BE2C (cell line): ENCODE results near the gene ZFP30.

Experiments used
- DNase-seq: peaks from one replicate; pipeline ENCODE4 v3.0.0-alpha.2; 2020
- H3K27me3 ChIP-seq: fragments of 250-450 bp; sonication (Bioruptor Pico); 2 replicates; pipeline ENCODE4 v1.5.1; 2020; ENCODE audit warnings: mild to moderate bottlenecking
- H3K36me3 ChIP-seq: fragments of 250-450 bp; sonication (Bioruptor Pico); 2 replicates; pipeline ENCODE4 v1.5.1; 2020; ENCODE audit warnings: mild to moderate bottlenecking
- H3K4me1 ChIP-seq: fragments of 250-450 bp; sonication (Bioruptor Pico); 2 replicates; pipeline ENCODE4 v1.5.1; 2020
- H3K4me3 ChIP-seq: 2 replicates; pipeline ENCODE4 v1.5.1; 2011; ENCODE audit warnings: low read depth, low read length
- H3K9me3 ChIP-seq: fragments of 250-450 bp; sonication (Bioruptor Pico); 2 replicates; pipeline ENCODE4 v1.5.1; 2020
- CTCF ChIP-seq: IDR thresholded peaks from 2 replicates; pipeline ENCODE4 v1.5.1; 2012; ENCODE audit warnings: mild to moderate bottlenecking, low read depth, low read length

The ZFP30 gene

GRCh38 chr19:37654118-37654517 is 1.1 kb downstream of the ZFP30 start:
- TF ChIP-seq CTCF = no peak
- Histone ChIP-seq H3K4me1 (no peaks in the 10 kb centered on the region), H3K36me3 (no peaks in the 10 kb centered on the region), H3K27me3 (no peaks in the 10 kb centered on the region), H3K4me3 (peak overlapping the region; percentile 87), H3K9me3 (no peaks in the 10 kb centered on the region)
- DNase-seq = no peak

- H3K4me1 ChIP-seq = no peaks in the 10 kb centered on the region
- TF ChIP-seq CTCF = no peak
- no peak for DNase-seq
- peaks cover 8% of the 10 kb centered on the region for H3K9me3 ChIP-seq
- H3K4me3 ChIP-seq = no peak overlapping the region
- no peaks in the 10 kb centered on the region for H3K27me3 ChIP-seq
- peaks cover 16% of the 10 kb centered on the region for H3K36me3 ChIP-seq
Observed at GRCh38 chr19:37635076-37636056, 19.9 kb downstream of the ZFP30 start.

- no peaks in the 10 kb centered on the region for H3K4me1 ChIP-seq
- H3K36me3 ChIP-seq = no peaks in the 10 kb centered on the region
- H3K4me3 ChIP-seq = peak overlapping the region; percentile 81
- no peaks in the 10 kb centered on the region for H3K27me3 ChIP-seq
- no peak for TF ChIP-seq CTCF
- DNase-seq = no peak
- no peaks in the 10 kb centered on the region for H3K9me3 ChIP-seq
Observed at GRCh38 chr19:37594982-37595382, 60.3 kb downstream of the ZFP30 start.

- Histone ChIP-seq H3K9me3 (no peaks in the 10 kb centered on the region), H3K4me1 (no peaks in the 10 kb centered on the region), H3K4me3 (peak within 1 kb of the TSS; percentile 81), H3K36me3 (no peaks in the 10 kb centered on the region), H3K27me3 (no peaks in the 10 kb centered on the region)
- peak; percentile 89 for DNase-seq
- TF ChIP-seq CTCF = no peak
Observed at GRCh38 chr19:37594304-37594981, 60.8 kb downstream of the ZFP30 start, which contains the start of the genes ZNF540 and ZNF571. ZNF540 (plus strand) TSS chr19:37594876; CDS start chr19:37598448, 3,572 bp downstream. ZNF571 (minus strand) TSS chr19:37594792; CDS start chr19:37586676, 8,116 bp downstream.

GRCh38 chr19:37593996-37594303 is 61.3 kb downstream of the ZFP30 start:
- H3K4me1 ChIP-seq = no peaks in the 10 kb centered on the region
- H3K9me3 ChIP-seq = no peaks in the 10 kb centered on the region
- H3K4me3 ChIP-seq = peak overlapping the region; percentile 81
- H3K36me3 ChIP-seq = no peaks in the 10 kb centered on the region
- TF ChIP-seq CTCF = no peak
- DNase-seq = no peak
- H3K27me3 ChIP-seq = no peaks in the 10 kb centered on the region
